ENCODE data around the gene SH3RF1.

DNA sequence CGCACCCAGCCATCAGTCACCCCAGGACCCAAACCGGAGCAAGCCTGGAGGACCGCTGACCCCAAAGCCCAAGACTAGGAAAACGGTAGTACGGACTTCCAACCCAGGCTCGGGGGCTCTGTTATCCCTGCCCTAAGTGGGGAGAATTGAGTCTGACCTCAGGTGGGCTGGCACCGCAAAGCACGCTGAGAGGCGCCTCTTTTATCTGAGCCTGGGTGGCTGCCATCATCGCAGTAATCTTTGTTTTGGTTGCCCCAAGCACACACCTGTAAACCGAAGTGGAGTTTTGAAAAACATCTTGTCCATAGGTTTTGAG lies 894 bp upstream of the SH3RF1 start:
- no peak for TF ChIP-seq POLR2AphosphoS5 (IDR thresholded peaks at IDR 0.05; ENCODE audit: low read depth, low read length)
- no peak for TF ChIP-seq POLR2A (IDR thresholded peaks at IDR 0.05; ENCODE audit: low read depth, low read length)
- no peak for TF ChIP-seq TAF1 (IDR thresholded peaks at IDR 0.05; ENCODE audit: low read depth, low read length)
- TF ChIP-seq SPI1 (IDR thresholded peaks at IDR 0.05; ENCODE audit: low read depth, low read length): no peak

Data from GM12891 (cell line).